Stimulated activated CD8-positive, alpha-beta memory T cell treated with anti-CD3 and anti-CD28 coated beads, Interleukin-7, amount 100 ng/mL, for 48 hours (primary cell): ENCODE measurements around the gene RBM24.

Experiments used
- DNase-seq, 2 donors: peaks; one replicate each; pipeline ENCODE4 v3.0.0-alpha.2; 2020; ENCODE audit warnings: low read depth in 1 of 2; ENCODE audit errors: extremely low read depth in 1 of 2

The RBM24 gene

DNA sequence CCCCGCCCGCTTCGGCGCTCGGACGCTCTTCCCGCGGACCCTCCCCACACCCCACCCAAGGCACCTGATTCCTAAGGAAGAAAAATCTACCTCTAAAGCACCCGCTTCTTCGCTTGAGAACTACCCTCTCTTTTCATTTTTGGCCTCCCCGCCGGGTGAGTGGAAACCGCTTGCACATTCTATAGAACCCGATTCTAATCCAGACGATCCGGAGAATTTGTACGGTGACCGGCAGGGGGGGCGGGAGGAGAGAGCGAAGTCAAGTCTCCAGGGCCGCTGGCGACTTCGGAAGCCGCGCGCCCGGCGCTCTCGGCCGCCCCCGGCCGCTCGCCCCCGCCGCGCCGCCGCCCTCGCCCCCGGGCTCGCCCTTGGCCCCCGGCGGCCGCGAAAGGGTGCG is at the start of gene RBM24:
TSS of gene RBM24 (plus strand) at position 262 of the 397 bp plus-strand sequence. CDS start 221 bp downstream, outside the sequence.
- DNase-seq = peak; percentile 1 to 11

DNA sequence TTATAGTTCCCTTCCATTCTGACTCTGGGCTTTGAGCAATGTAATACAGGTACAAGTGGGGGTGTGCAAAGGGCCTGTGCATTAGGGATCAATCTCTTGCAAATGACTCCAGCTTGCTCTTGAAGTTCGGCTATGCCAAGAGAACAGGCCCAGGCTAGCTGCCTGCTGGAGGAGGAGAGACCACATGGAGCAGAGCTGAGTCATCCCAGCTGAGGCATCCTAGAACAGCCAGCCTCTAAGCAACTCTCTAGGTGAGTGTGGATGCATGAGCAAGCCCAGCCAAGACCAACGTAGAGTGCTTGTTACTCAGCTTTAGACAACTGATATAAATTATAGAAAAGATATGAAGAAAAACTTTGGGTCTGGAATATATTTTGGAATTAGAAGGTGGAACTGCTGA is 47.6 kb upstream of the RBM24 start:
- no peak for DNase-seq

DNA sequence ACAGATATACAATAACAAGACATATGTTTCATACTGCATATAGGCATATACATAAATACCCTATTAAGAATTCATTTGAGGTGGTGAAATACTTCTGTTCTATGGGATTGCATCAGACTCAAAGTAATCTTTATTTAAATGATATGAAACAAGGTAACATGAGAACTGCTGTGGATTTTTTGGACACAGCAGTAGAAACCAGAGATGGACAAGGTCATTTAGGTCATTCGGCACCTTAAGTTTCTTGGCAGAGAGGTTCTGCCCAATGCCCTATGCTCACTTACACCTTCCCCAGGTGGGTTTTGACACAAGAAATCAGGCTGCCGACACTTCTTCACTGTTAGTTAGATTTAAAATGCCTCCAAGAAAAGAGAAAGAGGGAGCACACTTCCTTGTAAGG is 43.9 kb upstream of the RBM24 start:
- DNase-seq = no peak

DNA sequence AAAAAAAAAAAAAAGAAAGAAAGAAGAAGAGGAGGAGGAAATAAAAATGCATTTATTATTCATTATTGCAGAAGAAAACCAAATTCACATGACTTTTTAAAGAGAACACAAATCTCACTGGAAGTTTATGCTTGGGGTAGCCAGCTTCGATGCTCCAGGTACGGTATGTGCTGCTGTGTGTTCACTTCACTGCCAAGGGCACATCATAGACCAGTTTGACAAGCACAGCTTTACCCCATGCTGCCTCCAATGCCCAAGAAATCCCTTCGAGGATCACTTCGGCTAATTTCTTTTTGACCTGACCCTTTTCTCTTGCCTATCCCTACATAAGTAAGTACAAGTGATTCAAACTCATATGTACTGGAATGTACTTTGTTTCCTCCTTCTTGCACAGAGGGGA is 41.9 kb upstream of the RBM24 start:
- no peak for DNase-seq

- no peak for DNase-seq
Measured at GRCh38 chr6:17240803-17241500, 40.2 kb upstream of the RBM24 start.

DNA sequence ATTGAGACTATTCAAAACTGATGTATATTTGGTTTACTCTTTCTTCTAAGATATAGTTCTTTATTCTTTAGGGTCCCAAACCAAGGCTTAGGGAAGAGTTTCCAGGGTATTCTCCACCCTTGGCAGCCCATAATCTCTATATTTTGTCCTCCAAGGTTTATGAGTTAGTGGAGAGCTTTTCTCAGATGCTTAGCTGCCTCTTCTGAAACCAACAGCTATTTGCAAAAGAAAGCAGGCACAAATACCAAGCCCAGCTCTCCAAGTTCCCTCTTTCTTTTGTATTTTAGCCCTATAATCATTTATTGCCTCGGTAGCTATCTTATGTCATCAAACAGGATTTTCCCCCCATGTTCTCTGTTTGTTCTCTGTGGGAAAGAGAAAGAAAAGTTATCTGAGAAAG is 39.1 kb upstream of the RBM24 start:
- no peak for DNase-seq

GRCh38 chr6:17250237-17250636 is 30.9 kb upstream of the RBM24 start:
- DNase-seq = no peak

- no peak for DNase-seq
Measured at GRCh38 chr6:17251953-17252352, 29.2 kb upstream of the RBM24 start.

DNA sequence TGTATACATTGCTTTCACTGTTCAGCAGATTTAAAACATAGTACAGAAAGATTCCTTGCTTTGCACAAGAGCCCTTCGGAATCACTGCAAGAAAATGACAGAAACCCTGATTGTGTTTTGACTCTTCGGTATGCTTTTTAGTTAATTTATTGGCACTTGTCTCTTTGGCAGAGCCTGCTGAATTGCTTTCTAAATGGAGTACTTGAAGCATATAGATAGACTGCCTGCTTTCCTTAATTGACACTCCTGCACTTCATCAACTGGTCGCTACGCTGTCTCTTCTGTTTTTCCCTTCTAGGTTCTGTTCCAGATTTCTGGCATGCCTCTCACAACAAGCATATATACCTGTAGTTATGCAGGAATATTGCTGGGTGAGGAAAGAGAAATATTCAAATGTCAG is 22.4 kb upstream of the RBM24 start:
- no peak for DNase-seq

DNA sequence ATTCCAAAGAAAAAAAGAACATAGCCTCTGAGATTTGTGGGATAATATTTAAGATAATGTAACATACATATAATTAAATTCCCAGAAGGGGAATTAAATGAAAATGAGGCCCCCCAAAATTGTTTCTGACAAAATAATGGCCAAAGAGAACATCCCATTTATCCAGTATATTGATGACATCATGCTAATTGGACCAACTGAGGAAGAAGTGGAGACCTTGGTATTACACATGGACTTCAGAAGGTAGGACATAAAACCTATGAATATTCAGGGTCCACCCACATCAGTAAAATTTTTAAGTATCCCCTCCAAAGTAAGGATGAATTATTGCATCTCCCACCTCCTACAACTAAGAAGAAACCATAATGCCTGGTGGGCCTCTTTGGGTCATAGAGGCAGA is 15.6 kb upstream of the RBM24 start:
- no peak for DNase-seq

DNA sequence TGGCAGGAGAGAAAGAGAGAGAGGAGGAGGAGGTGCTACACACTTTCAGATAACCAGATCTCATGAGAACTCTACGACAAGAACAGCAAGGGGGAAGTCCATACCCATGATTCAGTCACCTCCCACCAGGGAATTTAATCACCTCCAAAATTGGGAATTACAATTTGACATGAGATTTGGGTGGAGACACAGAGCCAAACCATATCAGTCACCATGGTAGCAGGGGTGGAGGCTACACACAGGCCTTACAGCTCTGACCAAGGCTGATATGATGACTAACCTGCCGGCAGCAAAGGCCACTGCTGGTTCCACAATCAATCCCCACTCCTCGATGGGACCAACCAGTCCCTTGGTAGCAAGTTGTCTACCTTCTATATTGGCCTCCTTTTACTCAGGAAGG is 13.6 kb upstream of the RBM24 start:
- DNase-seq = no peak

DNA sequence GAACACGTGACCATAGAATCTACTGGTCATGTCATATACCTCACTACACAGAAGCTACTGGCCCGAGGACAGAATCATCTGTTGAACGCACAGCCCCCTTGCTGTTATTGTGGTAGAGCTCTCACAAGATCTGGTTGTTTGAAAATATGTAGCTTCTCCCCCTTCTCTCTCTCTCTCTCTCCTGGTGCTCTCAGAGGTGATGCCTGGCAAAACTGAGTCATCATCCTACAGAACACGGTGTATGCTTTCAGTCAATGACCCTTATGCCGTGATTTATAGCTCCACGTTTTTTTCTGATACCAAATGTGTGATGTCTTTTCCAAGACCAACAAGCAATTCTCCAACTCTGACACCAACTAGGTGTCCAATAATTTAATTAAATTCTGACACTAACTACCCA is 13.0 kb upstream of the RBM24 start:
- DNase-seq = no peak

DNA sequence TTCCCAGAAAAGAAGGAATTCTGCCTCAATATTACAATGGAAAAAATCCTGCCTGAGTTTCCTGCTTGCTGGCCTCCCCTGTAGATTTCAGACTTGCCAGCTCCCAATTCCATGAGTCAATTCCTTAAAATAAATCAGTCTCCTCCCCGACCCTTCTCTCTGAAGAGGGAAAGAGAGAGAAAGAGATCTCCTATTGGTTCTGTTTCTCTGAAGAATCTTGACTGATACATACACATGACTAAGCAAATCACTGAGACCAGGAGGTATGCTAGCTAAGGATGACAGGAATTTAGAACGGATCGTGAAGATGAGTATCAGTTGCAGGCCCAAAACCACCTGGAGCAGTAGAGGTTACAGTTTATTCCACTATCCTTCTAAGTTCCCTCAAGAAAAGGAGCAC is 11.3 kb upstream of the RBM24 start:
- DNase-seq = no peak

- DNase-seq = no peak
Measured at GRCh38 chr6:17271628-17272027, 9.5 kb upstream of the RBM24 start.

DNA sequence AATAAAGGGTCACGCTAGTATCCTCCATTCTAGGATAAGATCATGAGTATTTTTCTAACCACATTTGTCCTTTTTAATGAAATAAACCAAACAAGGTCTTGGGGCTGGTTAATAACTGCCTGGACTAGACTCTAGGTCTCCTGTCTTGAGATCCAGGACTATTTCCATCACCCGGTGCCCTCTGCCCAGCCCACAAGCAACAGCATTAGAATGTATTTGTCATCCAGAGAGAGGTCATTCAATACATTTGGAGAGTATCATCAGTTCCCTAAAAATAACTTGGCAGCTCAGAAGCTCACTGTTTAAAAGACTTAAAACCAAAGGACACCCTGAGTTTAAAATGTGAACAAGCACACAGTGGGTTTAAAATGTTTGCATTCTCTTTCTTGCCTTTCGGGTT is 4.4 kb upstream of the RBM24 start:
- DNase-seq = no peak

GRCh38 chr6:17277256-17277655 is 3.9 kb upstream of the RBM24 start:
- no peak for DNase-seq

DNA sequence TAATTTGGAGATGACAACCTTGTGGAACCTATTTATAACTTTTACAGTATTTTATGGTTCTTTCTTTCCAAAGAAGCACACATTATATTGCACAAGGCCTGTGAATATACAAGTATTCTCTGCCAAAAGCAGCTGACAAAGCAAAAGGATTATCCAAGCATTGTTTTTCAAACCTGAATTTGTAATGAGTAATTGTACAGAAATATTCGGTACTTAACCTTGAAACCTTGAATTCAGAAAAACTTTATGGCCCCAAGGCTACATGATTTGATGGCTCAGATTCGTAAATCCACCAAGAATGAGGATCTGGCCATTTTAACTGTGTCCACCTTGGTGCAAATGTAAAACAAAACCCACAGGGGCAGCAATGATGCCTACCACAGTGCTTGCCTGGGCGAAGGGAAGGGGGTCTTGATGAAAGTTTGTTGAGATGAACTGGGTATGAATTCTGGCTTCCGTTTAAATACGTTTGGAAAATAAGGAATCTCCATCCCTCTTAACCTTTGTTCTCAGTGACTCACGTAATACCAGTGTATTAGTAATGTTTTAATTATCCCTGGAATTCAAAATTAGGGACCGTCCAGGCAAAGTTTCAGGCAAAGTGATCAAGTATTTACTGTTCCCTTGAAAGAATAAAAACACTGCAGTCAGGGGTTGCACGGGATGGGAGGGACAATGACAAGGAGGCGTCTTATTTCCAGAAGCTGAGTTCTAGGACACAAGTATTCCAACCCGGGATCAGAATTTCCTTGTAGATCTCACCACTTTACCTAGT is 2.7 kb upstream of the RBM24 start:
- DNase-seq = no peak

- DNase-seq = no peak
Measured at GRCh38 chr6:17280138-17280537, 1.0 kb upstream of the RBM24 start.

DNA sequence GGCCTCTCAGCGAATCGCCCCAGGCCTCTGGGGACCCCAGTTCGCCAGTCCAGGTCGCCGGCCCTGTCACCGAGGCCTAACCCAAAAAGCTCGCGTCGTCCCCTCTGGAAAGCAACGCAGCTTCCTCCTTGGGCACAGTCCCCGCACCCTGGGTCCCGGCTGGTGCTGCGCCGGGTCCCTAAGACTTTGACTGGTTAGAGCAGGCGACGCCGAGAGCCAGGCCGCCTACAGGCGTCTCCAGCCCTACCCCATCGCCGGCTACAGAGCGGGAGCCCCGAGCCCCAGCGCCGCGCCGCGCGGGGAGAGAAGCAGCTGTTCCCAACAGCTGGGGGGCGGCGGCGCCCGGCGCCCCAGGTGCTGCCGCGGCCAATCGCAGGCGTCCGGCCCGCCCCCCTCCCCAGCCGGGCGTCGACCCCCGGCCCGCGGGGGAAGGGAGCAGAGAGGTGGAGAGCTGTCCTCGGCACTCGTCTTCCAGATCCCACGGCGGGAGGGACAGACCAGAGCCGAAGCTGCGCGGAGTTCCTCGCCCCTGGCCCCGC is 540 bp upstream of the RBM24 start:
- DNase-seq = no peak

GRCh38 chr6:17281497-17282481 is 628 bp downstream of the RBM24 start:
- no peak for DNase-seq

DNA sequence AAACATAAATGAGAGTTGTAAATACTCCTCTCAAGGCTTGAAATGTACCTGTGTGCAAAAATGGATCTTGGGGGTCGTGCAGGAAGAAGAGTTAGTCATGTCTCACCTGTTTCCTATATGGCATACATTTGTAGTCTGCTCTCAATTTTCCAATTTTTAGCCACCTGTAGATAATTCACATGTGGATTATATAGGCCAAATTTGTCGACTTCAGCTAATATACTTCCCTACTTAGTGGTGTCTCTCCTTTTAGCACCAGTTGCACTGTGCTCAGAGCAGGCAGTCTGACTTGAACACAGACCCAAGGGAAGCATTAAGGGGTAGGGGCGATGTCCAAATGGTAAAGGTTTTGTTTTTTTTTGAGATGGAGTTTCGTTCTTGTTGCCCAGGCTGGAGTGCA is 1.9 kb downstream of the RBM24 start:
- no peak for DNase-seq
